ENCODE data around the gene TMUB1. TPM values are rescaled to one million over a fixed set of nuclear protein-coding genes. Genes with fewer than 3 reads are reported as not detected.

The TMUB1 gene
- total and polyA plus RNA-seq, 9 of the 15 experiments (the other 6 are each of a cell fraction or from before 2014, with no cell fraction given), result 0.14 to 241 (median 74.1) TPM

DNA sequence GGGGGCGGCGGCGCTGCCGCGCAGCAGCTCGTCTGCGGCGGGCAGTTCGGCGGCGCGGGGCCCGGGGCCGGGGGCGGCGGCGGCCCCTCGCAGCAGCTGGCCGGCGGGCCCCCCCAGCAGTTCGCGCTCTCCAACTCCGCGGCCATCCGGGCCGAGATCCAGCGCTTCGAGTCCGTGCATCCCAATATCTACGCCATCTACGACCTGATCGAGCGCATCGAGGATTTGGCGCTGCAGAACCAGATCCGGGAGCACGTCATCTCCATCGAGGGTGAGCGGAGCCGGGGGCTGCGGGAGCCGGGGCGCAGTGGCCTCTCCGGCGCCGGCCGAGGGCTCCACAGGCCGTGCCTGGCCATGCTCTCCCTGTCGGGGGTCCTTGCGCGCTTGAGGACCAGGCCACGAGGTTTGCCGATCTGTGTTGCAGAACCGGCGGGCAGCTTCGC is 3.5 kb upstream of the TMUB1 start (continued):
- TF ChIP-seq REST (IDR thresholded peaks at IDR 0.05; ENCODE audit: borderline replicate concordance) (no peak), REST (CRISPR knock-in tag; IDR thresholded peaks at IDR 0.05; ENCODE audit: low read depth) (peak; percentile 4; the same call in 1 of the 2 replicates), MTA3 (IDR thresholded peaks at IDR 0.05; ENCODE audit: borderline replicate concordance) (0 out of 2 replicates have a peak, but pooled peaks have one; percentile 24), FUS (optimal IDR thresholded peaks at IDR 0.05; ENCODE audit: low read depth, low read length) (peak; percentile 1), AFF4 (CRISPR knock-in tag; IDR thresholded peaks at IDR 0.05) (0 out of 2 replicates have a peak, but pooled peaks have one; percentile 54), HES1 (IDR thresholded peaks at IDR 0.05; ENCODE audit: low read depth) (0 out of 2 replicates have a peak, but pooled peaks have one; percentile 17), ZNF282 (CRISPR knock-in tag; IDR thresholded peaks at IDR 0.05) (no peak), TOE1 (IDR thresholded peaks at IDR 0.05; ENCODE audit: borderline replicate concordance) (peak; percentile 60; the same call in 1 of the 2 replicates), TOE1 (CRISPR knock-in tag; IDR thresholded peaks at IDR 0.05; ENCODE audit: borderline replicate concordance, low read depth) (0 out of 2 replicates have a peak, but pooled peaks have one; percentile 21), NFRKB (IDR thresholded peaks at IDR 0.05; ENCODE audit: low read depth) (peak; percentile 44; the same call in 1 of the 2 replicates)
- TF ChIP-seq, protein P1, sequence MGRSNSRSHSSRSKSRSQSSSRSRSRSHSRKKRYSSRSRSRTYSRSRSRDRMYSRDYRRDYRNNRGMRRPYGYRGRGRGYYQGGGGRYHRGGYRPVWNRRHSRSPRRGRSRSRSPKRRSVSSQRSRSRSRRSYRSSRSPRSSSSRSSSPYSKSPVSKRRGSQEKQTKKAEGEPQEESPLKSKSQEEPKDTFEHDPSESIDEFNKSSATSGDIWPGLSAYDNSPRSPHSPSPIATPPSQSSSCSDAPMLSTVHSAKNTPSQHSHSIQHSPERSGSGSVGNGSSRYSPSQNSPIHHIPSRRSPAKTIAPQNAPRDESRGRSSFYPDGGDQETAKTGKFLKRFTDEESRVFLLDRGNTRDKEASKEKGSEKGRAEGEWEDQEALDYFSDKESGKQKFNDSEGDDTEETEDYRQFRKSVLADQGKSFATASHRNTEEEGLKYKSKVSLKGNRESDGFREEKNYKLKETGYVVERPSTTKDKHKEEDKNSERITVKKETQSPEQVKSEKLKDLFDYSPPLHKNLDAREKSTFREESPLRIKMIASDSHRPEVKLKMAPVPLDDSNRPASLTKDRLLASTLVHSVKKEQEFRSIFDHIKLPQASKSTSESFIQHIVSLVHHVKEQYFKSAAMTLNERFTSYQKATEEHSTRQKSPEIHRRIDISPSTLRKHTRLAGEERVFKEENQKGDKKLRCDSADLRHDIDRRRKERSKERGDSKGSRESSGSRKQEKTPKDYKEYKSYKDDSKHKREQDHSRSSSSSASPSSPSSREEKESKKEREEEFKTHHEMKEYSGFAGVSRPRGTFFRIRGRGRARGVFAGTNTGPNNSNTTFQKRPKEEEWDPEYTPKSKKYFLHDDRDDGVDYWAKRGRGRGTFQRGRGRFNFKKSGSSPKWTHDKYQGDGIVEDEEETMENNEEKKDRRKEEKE (IDR thresholded peaks at IDR 0.05; ENCODE audit: borderline replicate concordance in 1 of 2, control insufficient read depth in 1 of 2, low read depth in 2 of 2, low read length in 1 of 2), result 0 out of 4 replicates have a peak, but pooled peaks of 1 of the 2 experiments have one; percentile 8

All from K562 (cell line).